ENCODE measurements around the gene NR6A1. TPM values are rescaled to one million over a fixed set of nuclear protein-coding genes. Genes with fewer than 3 reads are reported as not detected.

Gene NR6A1
- total RNA-seq, 2 donors from 2014 or later, result 4.8 to 4.9 TPM

- Histone ChIP-seq H3K9ac (ENCODE audit: low read depth in 2 of 2, low read length in 2 of 2) (no peak overlapping the region), H3K36me3 (no peaks in the 10 kb centered on the region), H3K27me3 (no peaks in the 10 kb centered on the region), H3K4me1 (no peaks in the 10 kb centered on the region), H3K4me3 (no peak overlapping the region), H3K9me3 (no peaks in the 10 kb centered on the region), H3K27ac (no peak overlapping the region)
- DNase-seq, result no peak
- no peak for TF ChIP-seq CTCF (IDR thresholded peaks at IDR 0.05)
- intact Hi-C loops (cut with DNase I), result no loop called here
Observed at GRCh38 chr9:124517600-124517999, 253.5 kb downstream of the NR6A1 start.

GRCh38 chr9:124514874-124515273 is 256.2 kb downstream of the NR6A1 start:
- no peaks in the 10 kb centered on the region for H3K36me3 ChIP-seq
- H3K27ac ChIP-seq, result no peak overlapping the region
- TF ChIP-seq CTCF (IDR thresholded peaks at IDR 0.05), result no peak
- no peak for DNase-seq
- no peak overlapping the region for H3K9ac ChIP-seq (ENCODE audit: low read depth in 2 of 2, low read length in 2 of 2)
- no peaks in the 10 kb centered on the region for H3K9me3 ChIP-seq
- H3K4me3 ChIP-seq, result no peak overlapping the region
- intact Hi-C loops (cut with DNase I), result no loop called here
- H3K27me3 ChIP-seq, result no peaks in the 10 kb centered on the region
- no peaks in the 10 kb centered on the region for H3K4me1 ChIP-seq

- no peak overlapping the region for H3K27ac ChIP-seq
Observed at GRCh38 chr9:124514125-124514524, 257.0 kb downstream of the NR6A1 start.

GRCh38 chr9:124513376-124513994 is 257.6 kb downstream of the NR6A1 start:
- Histone ChIP-seq H3K27ac (no peak overlapping the region), H3K9me3 (no peaks in the 10 kb centered on the region), H3K4me1 (no peaks in the 10 kb centered on the region), H3K36me3 (no peaks in the 10 kb centered on the region), H3K4me3 (no peak overlapping the region), H3K9ac (ENCODE audit: low read depth in 2 of 2, low read length in 2 of 2) (no peak overlapping the region), H3K27me3 (no peaks in the 10 kb centered on the region)
- TF ChIP-seq CTCF (IDR thresholded peaks at IDR 0.05), result no peak
- intact Hi-C loops (cut with DNase I), result no loop called here
- DNase-seq, result no peak

More at GRCh38 chr9:124514125-124514524, 257.0 kb downstream of the NR6A1 start:
- intact Hi-C loops (cut with DNase I), result no loop called here
- Histone ChIP-seq H3K9me3 (no peaks in the 10 kb centered on the region), H3K9ac (ENCODE audit: low read depth in 2 of 2, low read length in 2 of 2) (no peak overlapping the region), H3K27me3 (no peaks in the 10 kb centered on the region), H3K4me1 (no peaks in the 10 kb centered on the region), H3K36me3 (no peaks in the 10 kb centered on the region), H3K4me3 (no peak overlapping the region)
- TF ChIP-seq CTCF (IDR thresholded peaks at IDR 0.05), result no peak
- no peak for DNase-seq

GRCh38 chr9:124512806-124513204 is 258.3 kb downstream of the NR6A1 start:
- Histone ChIP-seq H3K27ac (no peak overlapping the region), H3K27me3 (no peaks in the 10 kb centered on the region), H3K4me1 (no peaks in the 10 kb centered on the region), H3K36me3 (no peaks in the 10 kb centered on the region), H3K4me3 (no peak overlapping the region), H3K9ac (ENCODE audit: low read depth in 2 of 2, low read length in 2 of 2) (no peak overlapping the region), H3K9me3 (no peaks in the 10 kb centered on the region)
- intact Hi-C loops (cut with DNase I), result no loop called here
- TF ChIP-seq CTCF (IDR thresholded peaks at IDR 0.05), result no peak
- DNase-seq, result no peak

All from colonic mucosa (tissue), 4 donors.